ENCODE data around the gene DOC2A. TPM values are rescaled to one million over a fixed set of nuclear protein-coding genes. Genes with fewer than 3 reads are reported as not detected.

The DOC2A gene
- total and polyA plus RNA-seq, 2 of the 4 experiments (the other 2 are of a cell fraction), result under 0.01 to 0.48 TPM

DNA sequence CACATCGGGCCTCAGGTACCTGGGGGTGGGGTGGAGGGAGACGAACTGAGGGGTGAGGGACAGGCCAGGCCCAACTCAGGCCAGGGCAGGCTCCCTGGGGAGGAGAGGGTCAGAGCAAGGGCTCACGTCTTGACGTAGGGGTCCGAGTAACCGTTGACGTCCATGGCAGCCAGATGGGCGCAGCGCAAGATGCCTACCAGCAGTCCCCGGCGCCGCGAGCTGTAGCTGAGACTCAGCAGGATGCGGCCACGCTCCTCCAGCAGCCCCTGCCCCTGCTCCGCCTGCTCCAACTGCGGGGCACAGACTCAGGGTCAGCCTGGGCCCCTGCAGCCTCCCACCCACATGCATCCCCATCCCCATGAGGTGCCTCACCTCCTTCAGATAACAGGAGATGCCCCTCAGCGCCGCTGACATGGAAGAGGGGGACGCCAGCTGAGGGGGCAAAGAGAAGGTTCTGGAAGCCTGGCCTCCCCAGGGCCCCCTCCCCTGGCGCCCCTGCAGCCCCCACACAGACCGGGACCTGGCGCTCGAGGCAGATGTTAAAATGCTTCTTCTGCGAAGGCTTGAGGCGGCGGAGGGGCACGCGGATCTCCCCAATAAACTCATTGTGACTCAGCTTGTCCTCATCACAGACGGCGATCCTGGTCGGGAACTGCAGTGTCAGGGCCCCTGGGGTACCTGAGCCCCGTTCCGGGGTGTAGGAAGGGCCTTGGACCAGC, 4.0 kb downstream of the DOC2A start:
- ChIA-PET CTCF (no interaction called here), POLR2A (ENCODE audit: unreplicated experiment) (no interaction called here)
- H2BK15ac ChIP-seq (ENCODE audit: low read depth, low read length), result no peak overlapping the region
- ATAC-seq (ENCODE audit: low read depth) (no peak), DNase-seq (no peak)
- H3K14ac ChIP-seq (replicated peaks; ENCODE audit: low read depth, low read length), result no peak overlapping the region
- no peak overlapping the region for H2BK120ac ChIP-seq (ENCODE audit: low read depth, low read length)
- dilution Hi-C loops (cut with HindIII; ENCODE audit: low sequenced_read_pairs, unreplicated experiment), result no loop called here
- H3K56ac ChIP-seq (ENCODE audit: extremely low read depth, insufficient read depth, low read length), result no peak overlapping the region
- H3K27me3 ChIP-seq (ENCODE audit: control insufficient read depth, insufficient read depth, low read length), result peaks cover 22% of the 10 kb centered on the region
- H3K9ac ChIP-seq (ENCODE audit: low read depth, low read length), result no peak overlapping the region
- BruUV-seq (replicated peaks), result no TSS peak
- H3K9me3 ChIP-seq (ENCODE audit: control insufficient read depth, insufficient read depth, low read length), result no peaks in the 10 kb centered on the region
- H3K4me1 ChIP-seq (ENCODE audit: control insufficient read depth, insufficient read depth, low read length), result no peaks in the 10 kb centered on the region; the same call in 1 of the 2 replicates
- intact Hi-C loops (cut with micrococcal nuclease), result no loop called here
- H3K9me1 ChIP-seq (ENCODE audit: insufficient read depth, low read length), result no peaks in the 10 kb centered on the region
- in situ Hi-C loops (cut with MboI; ENCODE audit: low sequenced_read_pairs), result no loop called here
- TF ChIP-seq CEBPB (IDR thresholded peaks at IDR 0.05; ENCODE audit: low read depth, low read length), result no peak
- TF ChIP-seq CHD1 (IDR thresholded peaks at IDR 0.05; ENCODE audit: low read depth, low read length), result no peak
- TF ChIP-seq, protein P1, sequence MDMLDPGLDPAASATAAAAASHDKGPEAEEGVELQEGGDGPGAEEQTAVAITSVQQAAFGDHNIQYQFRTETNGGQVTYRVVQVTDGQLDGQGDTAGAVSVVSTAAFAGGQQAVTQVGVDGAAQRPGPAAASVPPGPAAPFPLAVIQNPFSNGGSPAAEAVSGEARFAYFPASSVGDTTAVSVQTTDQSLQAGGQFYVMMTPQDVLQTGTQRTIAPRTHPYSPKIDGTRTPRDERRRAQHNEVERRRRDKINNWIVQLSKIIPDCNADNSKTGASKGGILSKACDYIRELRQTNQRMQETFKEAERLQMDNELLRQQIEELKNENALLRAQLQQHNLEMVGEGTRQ (IDR thresholded peaks at IDR 0.05; ENCODE audit: low read depth, low read length), result no peak
- no peak for TF ChIP-seq MAZ (IDR thresholded peaks at IDR 0.05; ENCODE audit: borderline replicate concordance, low read depth, low read length)
- TF ChIP-seq RFX5 (IDR thresholded peaks at IDR 0.05; ENCODE audit: low read depth, low read length), result no peak
- TF ChIP-seq, protein P2, sequence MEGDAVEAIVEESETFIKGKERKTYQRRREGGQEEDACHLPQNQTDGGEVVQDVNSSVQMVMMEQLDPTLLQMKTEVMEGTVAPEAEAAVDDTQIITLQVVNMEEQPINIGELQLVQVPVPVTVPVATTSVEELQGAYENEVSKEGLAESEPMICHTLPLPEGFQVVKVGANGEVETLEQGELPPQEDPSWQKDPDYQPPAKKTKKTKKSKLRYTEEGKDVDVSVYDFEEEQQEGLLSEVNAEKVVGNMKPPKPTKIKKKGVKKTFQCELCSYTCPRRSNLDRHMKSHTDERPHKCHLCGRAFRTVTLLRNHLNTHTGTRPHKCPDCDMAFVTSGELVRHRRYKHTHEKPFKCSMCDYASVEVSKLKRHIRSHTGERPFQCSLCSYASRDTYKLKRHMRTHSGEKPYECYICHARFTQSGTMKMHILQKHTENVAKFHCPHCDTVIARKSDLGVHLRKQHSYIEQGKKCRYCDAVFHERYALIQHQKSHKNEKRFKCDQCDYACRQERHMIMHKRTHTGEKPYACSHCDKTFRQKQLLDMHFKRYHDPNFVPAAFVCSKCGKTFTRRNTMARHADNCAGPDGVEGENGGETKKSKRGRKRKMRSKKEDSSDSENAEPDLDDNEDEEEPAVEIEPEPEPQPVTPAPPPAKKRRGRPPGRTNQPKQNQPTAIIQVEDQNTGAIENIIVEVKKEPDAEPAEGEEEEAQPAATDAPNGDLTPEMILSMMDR (conservative IDR thresholded peaks at IDR 0.05; ENCODE audit: low read depth, low read length), result no peak
- no peak for TF ChIP-seq POLR2A (IDR thresholded peaks at IDR 0.05; ENCODE audit: low read depth, low read length)
- no peak for TF ChIP-seq RAD21 (IDR thresholded peaks at IDR 0.05; ENCODE audit: low read length)
- TF ChIP-seq RCOR1 (IDR thresholded peaks at IDR 0.05; ENCODE audit: insufficient replicate concordance, low read length), result no peak
- TF ChIP-seq NFE2L2 (IDR thresholded peaks at IDR 0.05; ENCODE audit: low read depth, low read length), result no peak
- TF ChIP-seq FOS (IDR thresholded peaks at IDR 0.05; ENCODE audit: low read depth, low read length), result no peak
- TF ChIP-seq, protein P3, sequence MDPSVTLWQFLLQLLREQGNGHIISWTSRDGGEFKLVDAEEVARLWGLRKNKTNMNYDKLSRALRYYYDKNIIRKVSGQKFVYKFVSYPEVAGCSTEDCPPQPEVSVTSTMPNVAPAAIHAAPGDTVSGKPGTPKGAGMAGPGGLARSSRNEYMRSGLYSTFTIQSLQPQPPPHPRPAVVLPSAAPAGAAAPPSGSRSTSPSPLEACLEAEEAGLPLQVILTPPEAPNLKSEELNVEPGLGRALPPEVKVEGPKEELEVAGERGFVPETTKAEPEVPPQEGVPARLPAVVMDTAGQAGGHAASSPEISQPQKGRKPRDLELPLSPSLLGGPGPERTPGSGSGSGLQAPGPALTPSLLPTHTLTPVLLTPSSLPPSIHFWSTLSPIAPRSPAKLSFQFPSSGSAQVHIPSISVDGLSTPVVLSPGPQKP (IDR thresholded peaks at IDR 0.05; ENCODE audit: borderline replicate concordance, low read depth, low read length), result no peak
- no peak for TF ChIP-seq BHLHE40 (IDR thresholded peaks at IDR 0.05; ENCODE audit: low read depth, low read length)
- no peak for TF ChIP-seq SMC3 (IDR thresholded peaks at IDR 0.05; ENCODE audit: low read depth, low read length)
- no peak overlapping the region for H2AK5ac ChIP-seq (ENCODE audit: low read depth, low read length)
- peaks cover 0 to 2% of the 10 kb centered on the region in 2 experiments; a peak in 1 of 4 replicates for H3K79me1 ChIP-seq (ENCODE audit: low read depth in 1 of 2, low read length in 2 of 2)
- H2AK9ac ChIP-seq (replicated peaks; ENCODE audit: low read depth, low read length, poor library complexity), result no peak overlapping the region
- no peak overlapping the region for H2BK5ac ChIP-seq (ENCODE audit: low read depth, low read length, poor library complexity, severe bottlenecking)
- H3K4me3 ChIP-seq (ENCODE audit: insufficient read depth, low read depth, low read length), result no peak overlapping the region
- H4K5ac ChIP-seq (ENCODE audit: low read depth, low read length), result no peak overlapping the region
- H4K91ac ChIP-seq (ENCODE audit: insufficient read depth, low read depth, low read length), result no peak overlapping the region
- H4K8ac ChIP-seq (ENCODE audit: low read depth in 2 of 2, low read length in 2 of 2), result no peak overlapping the region
- H3K23ac ChIP-seq (ENCODE audit: low read depth, low read length), result no peak overlapping the region
- H3K27ac ChIP-seq (ENCODE audit: insufficient read depth, low read length), result no peak overlapping the region
- H2BK20ac ChIP-seq (ENCODE audit: low read depth, low read length), result no peak overlapping the region
- no peak overlapping the region for H2AFZ ChIP-seq (replicated peaks; ENCODE audit: low read length, poor library complexity)
- no peak overlapping the region for H3K18ac ChIP-seq (ENCODE audit: low read depth, low read length)
- peaks cover 10% of the 10 kb centered on the region; the same call in 1 of the 2 replicates for H3K36me3 ChIP-seq (ENCODE audit: control insufficient read depth, insufficient read depth, low read length)
- H4K20me1 ChIP-seq (ENCODE audit: insufficient read depth, low read length), result no peaks in the 10 kb centered on the region; the same call in 1 of the 2 replicates
- H3K4ac ChIP-seq (ENCODE audit: low read depth, low read length), result no peak overlapping the region
- no peak overlapping the region for H3K4me2 ChIP-seq (ENCODE audit: low read depth, low read length)
- WGBS, 2 experiments (ENCODE audit: extremely low coverage in 2 of 2, insufficient read length in 1 of 2), result 89% methylated on average over 19 of the region's 34 CpGs; no CpG with 5 or more reads in 1 of the 2 experiments

Data from IMR-90 (cell line).